ENCODE data around the gene CYP2A13.
"Not testable (repeated sequence)": the region's sequence is repeated elsewhere in the genome, so short reads cannot be mapped to it uniquely, and the experiment has no call there.

The CYP2A13 gene, protein sequence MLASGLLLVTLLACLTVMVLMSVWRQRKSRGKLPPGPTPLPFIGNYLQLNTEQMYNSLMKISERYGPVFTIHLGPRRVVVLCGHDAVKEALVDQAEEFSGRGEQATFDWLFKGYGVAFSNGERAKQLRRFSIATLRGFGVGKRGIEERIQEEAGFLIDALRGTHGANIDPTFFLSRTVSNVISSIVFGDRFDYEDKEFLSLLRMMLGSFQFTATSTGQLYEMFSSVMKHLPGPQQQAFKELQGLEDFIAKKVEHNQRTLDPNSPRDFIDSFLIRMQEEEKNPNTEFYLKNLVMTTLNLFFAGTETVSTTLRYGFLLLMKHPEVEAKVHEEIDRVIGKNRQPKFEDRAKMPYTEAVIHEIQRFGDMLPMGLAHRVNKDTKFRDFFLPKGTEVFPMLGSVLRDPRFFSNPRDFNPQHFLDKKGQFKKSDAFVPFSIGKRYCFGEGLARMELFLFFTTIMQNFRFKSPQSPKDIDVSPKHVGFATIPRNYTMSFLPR

DNA sequence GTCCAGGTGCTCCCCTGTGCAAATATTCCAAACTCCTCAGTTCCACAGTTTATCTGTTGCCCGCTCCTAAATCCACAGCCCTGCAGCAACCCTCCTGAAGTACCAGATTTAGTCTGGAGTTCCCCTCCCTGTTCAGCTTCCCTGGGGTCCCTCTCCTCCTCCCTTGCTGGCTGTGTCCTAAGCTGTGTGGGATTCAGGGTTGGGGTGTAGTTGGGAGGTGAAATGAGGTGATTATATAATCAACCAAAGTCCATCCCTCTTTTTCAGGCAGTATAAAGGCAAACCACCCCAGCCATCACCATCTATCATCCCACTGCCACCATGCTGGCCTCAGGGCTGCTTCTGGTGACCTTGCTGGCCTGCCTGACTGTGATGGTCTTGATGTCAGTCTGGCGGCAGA is at the start of gene CYP2A13:
CYP2A13 (plus strand) TSS at position 301 of the 400 bp plus-strand sequence; CDS start at position 322, 21 bp downstream.
- Histone ChIP-seq H3K36me3 (ENCODE audit: insufficient read depth, low read length) (no peaks in the 10 kb centered on the region), H3K9me3 (ENCODE audit: low read depth, low read length) (no peaks in the 10 kb centered on the region), H3K27ac (no peak within 1 kb of the TSS), H3K4me3 (no peak within 1 kb of the TSS), H3K9ac (ENCODE audit: insufficient read length) (no peak within 1 kb of the TSS)
- DNase-seq (ENCODE audit: low read depth, low spot score) = no peak
- TF ChIP-seq POLR2AphosphoS5 (IDR thresholded peaks at IDR 0.05; ENCODE audit: borderline replicate concordance, low read depth, low read length) (no peak), EZH2 (IDR thresholded peaks at IDR 0.05) (no peak), FOXP2 (optimal IDR thresholded peaks at IDR 0.05; ENCODE audit: control extremely low read depth, extremely low read length, insufficient read depth) (no peak)

DNA sequence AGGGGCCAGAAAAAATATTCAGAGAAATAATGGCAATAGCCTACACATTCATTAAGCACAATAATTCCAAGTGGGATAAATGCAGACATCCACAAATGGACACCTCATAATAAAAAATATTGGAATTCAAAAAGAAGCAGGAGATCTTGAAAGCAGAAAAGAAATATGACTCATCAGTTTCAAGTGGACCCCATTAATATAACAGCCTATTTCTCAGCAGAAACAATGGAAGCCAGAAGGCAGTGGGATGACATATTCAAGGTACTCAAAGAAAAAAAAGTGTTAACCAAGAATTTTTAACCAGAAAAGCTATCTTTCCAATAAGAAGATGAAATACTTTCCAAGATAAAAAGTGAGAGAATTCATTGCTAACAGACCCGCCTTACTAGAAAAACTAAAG is 48.4 kb upstream of the CYP2A13 start:
- H3K27ac ChIP-seq = no peak overlapping the region
- no peaks in the 10 kb centered on the region for H3K9me3 ChIP-seq (ENCODE audit: low read depth, low read length)
- DNase-seq (ENCODE audit: low read depth, low spot score) = no peak
- H3K36me3 ChIP-seq (ENCODE audit: insufficient read depth, low read length) = no peaks in the 10 kb centered on the region
- no peak for TF ChIP-seq POLR2AphosphoS5 (IDR thresholded peaks at IDR 0.05; ENCODE audit: borderline replicate concordance, low read depth, low read length)
- no peak for TF ChIP-seq FOXP2 (optimal IDR thresholded peaks at IDR 0.05; ENCODE audit: control extremely low read depth, extremely low read length, insufficient read depth)
- no peak for TF ChIP-seq EZH2 (IDR thresholded peaks at IDR 0.05)
- no peak overlapping the region for H3K9ac ChIP-seq (ENCODE audit: insufficient read length)
- no peak overlapping the region for H3K4me3 ChIP-seq

DNA sequence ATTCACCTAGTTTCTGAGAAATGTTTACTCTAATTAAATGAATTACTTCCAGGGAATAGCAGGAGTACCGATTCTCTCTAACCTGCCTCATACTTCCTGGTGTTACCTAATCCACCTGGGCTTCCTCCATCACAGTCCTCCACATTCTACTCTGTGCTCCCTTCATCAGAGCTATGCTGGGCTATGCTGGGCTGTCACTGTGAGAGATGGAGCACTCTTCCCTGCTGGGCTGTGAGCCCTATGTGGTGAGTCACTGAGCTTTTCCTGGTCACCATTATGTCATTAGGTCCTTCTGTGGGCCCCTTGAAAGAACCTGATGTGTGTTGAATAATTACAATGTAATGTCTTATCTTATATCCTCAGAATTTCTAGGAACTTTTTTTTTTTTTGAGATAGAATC is 43.2 kb upstream of the CYP2A13 start:
- not testable (repeated sequence) for H3K9me3 ChIP-seq (ENCODE audit: low read depth, low read length); DNase-seq (ENCODE audit: low read depth, low spot score); H3K4me3 ChIP-seq; H3K27ac ChIP-seq; H3K36me3 ChIP-seq (ENCODE audit: insufficient read depth, low read length); H3K9ac ChIP-seq (ENCODE audit: insufficient read length)

DNA sequence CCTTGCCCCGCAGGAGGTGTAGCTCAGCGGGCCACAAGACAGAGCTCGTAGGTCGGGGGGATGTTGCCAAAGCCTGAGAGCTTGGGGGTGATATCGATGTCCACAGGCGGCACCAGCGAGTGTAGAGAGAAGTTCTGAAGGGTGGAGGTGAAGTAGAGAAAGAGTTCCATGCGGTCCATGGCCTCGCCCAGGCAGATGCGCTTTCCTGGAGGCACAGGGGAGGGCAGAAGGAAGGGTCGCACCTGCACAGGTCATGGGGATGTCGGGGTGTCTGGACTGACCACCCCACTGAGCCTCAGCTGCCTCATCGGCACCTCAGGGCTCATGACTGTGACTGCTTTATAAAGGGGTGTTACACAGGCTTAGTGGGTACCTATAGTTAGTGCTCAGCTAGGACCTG is 37.8 kb upstream of the CYP2A13 start:
- no peak overlapping the region for H3K4me3 ChIP-seq
- H3K9me3 ChIP-seq (ENCODE audit: low read depth, low read length) = no peaks in the 10 kb centered on the region
- no peak overlapping the region for H3K9ac ChIP-seq (ENCODE audit: insufficient read length)
- TF ChIP-seq POLR2AphosphoS5 (IDR thresholded peaks at IDR 0.05; ENCODE audit: borderline replicate concordance, low read depth, low read length) (no peak), FOXP2 (optimal IDR thresholded peaks at IDR 0.05; ENCODE audit: control extremely low read depth, extremely low read length, insufficient read depth) (no peak), EZH2 (IDR thresholded peaks at IDR 0.05) (no peak)
- no peak for DNase-seq (ENCODE audit: low read depth, low spot score)
- no peaks in the 10 kb centered on the region for H3K36me3 ChIP-seq (ENCODE audit: insufficient read depth, low read length)
- no peak overlapping the region for H3K27ac ChIP-seq

DNA sequence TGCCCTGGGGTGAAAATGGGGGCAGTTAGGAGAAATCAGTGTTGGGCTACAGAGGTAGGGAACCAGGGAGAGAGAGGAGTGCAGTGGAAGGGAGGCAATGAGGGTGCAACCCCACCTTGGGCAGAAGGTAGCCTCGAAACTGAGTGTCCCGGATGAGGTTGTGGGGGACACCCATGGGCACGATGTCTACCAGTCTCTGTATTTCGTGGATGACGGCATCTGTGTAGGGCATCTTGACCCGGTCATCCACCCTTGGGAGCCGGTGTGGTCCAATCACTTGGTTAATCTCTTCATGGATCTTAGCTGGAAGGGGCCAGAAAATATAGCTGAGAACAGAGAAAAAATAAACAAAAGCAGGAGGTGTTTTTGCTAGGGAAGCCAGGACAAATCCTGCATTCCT is 36.1 kb upstream of the CYP2A13 start:
- not testable (repeated sequence) for H3K36me3 ChIP-seq (ENCODE audit: insufficient read depth, low read length); DNase-seq (ENCODE audit: low read depth, low spot score); H3K9me3 ChIP-seq (ENCODE audit: low read depth, low read length); H3K4me3 ChIP-seq; H3K9ac ChIP-seq (ENCODE audit: insufficient read length); H3K27ac ChIP-seq

DNA sequence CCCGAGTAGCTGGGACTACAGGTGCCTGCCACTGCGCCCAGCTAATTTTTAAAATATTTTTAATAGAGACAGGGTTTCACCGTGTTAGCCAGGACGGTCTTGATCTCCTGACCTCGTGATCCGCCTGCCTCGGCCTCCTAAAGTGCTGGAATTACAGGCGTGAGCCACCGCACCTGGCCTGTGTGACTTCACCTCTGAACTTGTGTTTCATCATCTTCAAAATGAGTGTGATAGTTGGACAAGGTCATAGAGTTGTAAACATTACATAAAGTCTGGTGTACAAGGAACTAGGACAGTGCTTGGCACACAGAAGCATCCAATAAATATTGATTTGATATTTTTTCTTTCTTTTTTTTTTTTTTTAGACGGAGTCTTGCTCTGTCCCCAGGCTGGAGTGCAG is 34.9 kb upstream of the CYP2A13 start:
- H3K27ac ChIP-seq; H3K36me3 ChIP-seq (ENCODE audit: insufficient read depth, low read length); H3K9me3 ChIP-seq (ENCODE audit: low read depth, low read length); H3K9ac ChIP-seq (ENCODE audit: insufficient read length); DNase-seq (ENCODE audit: low read depth, low spot score); H3K4me3 ChIP-seq: not testable (repeated sequence)

DNA sequence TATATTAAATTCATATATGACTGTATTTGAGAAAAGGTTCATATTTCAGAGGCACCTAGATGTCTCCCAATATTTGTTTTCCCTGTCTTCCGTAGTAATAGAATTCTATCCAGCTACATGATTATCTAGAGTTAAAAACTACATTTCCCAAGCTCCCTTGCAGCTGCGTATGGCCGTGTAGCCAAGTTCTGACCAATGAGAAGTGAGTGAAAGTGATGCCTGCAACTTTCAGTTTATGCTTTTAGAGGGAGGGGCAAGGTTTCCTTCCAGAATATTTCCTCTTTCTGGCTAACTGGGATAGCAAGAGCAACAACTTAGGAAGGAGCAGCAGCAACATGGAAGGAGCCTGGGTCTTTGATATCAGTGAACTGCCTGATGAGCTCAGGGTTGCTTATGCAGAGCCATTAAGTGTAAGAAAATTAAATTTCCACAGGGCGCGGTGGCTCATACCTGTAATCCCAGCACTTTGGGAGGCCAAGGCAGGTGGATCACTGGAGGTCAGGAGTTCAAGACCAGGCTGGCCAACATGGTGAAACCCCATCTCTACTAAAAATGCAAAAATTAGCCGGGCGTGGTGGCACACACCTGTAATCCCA is 23.2 kb upstream of the CYP2A13 start:
- Histone ChIP-seq H3K27ac (no peak overlapping the region), H3K4me3 (no peak overlapping the region), H3K9ac (ENCODE audit: insufficient read length) (no peak overlapping the region), H3K9me3 (ENCODE audit: low read depth, low read length) (no peaks in the 10 kb centered on the region), H3K36me3 (ENCODE audit: insufficient read depth, low read length) (no peaks in the 10 kb centered on the region)
- no peak for DNase-seq (ENCODE audit: low read depth, low spot score)
- TF ChIP-seq FOXP2 (optimal IDR thresholded peaks at IDR 0.05; ENCODE audit: control extremely low read depth, extremely low read length, insufficient read depth) = no peak
- TF ChIP-seq EZH2 (IDR thresholded peaks at IDR 0.05) = no peak
- TF ChIP-seq POLR2AphosphoS5 (IDR thresholded peaks at IDR 0.05; ENCODE audit: borderline replicate concordance, low read depth, low read length) = no peak

DNA sequence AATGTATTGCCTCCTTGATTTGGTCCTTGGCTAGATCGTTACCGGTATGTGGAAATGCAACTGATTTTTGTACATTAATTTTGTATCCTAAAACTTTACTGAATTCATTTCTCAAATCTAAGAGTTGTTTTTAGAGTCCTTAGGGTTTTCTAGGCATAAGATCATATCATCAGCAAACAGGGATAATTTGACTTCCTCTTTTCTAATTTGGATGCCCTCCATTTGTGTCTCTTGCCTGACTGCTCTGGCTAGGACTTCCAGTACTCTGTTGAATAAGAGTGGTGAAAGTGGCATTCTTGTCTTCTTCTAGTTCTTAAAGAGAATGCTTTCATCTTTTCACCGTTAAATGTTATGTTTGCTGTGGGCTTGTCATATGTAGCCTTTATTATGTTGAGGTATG is 12.0 kb upstream of the CYP2A13 start:
- H3K27ac ChIP-seq = no peak overlapping the region
- H3K36me3 ChIP-seq (ENCODE audit: insufficient read depth, low read length) = no peaks in the 10 kb centered on the region
- no peak for DNase-seq (ENCODE audit: low read depth, low spot score)
- no peaks in the 10 kb centered on the region for H3K9me3 ChIP-seq (ENCODE audit: low read depth, low read length)
- no peak overlapping the region for H3K9ac ChIP-seq (ENCODE audit: insufficient read length)
- TF ChIP-seq FOXP2 (optimal IDR thresholded peaks at IDR 0.05; ENCODE audit: control extremely low read depth, extremely low read length, insufficient read depth) (no peak), POLR2AphosphoS5 (IDR thresholded peaks at IDR 0.05; ENCODE audit: borderline replicate concordance, low read depth, low read length) (no peak), EZH2 (IDR thresholded peaks at IDR 0.05) (no peak)
- no peak overlapping the region for H3K4me3 ChIP-seq

DNA sequence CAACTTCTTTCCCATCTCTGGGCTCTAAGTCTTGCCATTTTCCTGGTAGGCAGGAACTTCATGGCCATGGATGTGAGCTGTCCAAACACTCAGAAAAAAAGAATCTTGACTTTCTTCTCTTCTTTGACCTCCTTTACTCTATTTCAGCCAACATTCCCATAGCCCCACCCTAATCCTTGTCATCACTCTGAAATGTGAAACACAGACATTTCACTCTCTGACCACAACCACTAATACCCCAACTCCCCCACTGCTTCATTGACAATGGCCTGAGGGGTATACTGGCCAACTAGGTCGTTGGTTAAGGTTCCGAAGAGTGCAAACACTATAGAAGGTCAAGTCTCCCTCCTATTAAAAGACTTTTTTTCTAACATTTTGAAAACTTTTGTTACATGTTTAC is 4.7 kb upstream of the CYP2A13 start:
- no peak for TF ChIP-seq POLR2AphosphoS5 (IDR thresholded peaks at IDR 0.05; ENCODE audit: borderline replicate concordance, low read depth, low read length)
- TF ChIP-seq FOXP2 (optimal IDR thresholded peaks at IDR 0.05; ENCODE audit: control extremely low read depth, extremely low read length, insufficient read depth) = no peak
- no peak for TF ChIP-seq EZH2 (IDR thresholded peaks at IDR 0.05)
- Histone ChIP-seq H3K9me3 (ENCODE audit: low read depth, low read length) (no peaks in the 10 kb centered on the region), H3K36me3 (ENCODE audit: insufficient read depth, low read length) (no peaks in the 10 kb centered on the region), H3K27ac (no peak overlapping the region), H3K9ac (ENCODE audit: insufficient read length) (no peak overlapping the region), H3K4me3 (no peak overlapping the region)
- no peak for DNase-seq (ENCODE audit: low read depth, low spot score)

Measured in SK-N-MC (cell line).